Neural progenitor cell (in vitro differentiated cells): ENCODE measurements around the gene TPRX2. TPM values are rescaled to one million over a fixed set of nuclear protein-coding genes. Genes with fewer than 3 reads are reported as not detected.

ENCODE experiments used
- DNase-seq: peaks from one replicate; pipeline ENCODE4 v3.0.0-alpha.2; 2016; ENCODE audit warnings: low spot score
- H2AFZ ChIP-seq: fragments of 200-600 bp; sonication (generic); replicated peaks from 2 replicates; pipeline ENCODE4 v1.6.1; 2016; ENCODE audit warnings: antibody characterized with exemption
- H3F3A ChIP-seq: fragments of 200-600 bp; sonication (generic); 2 replicates; pipeline ENCODE4 v1.6.1; 2016; ENCODE audit warnings: antibody characterized with exemption, low read depth
- H3K27ac ChIP-seq: fragments of 200-600 bp; sonication (generic); 2 replicates; pipeline ENCODE4 v1.5.1; 2016; ENCODE audit warnings: mild to moderate bottlenecking
- H3K27me3 ChIP-seq: fragments of 200-600 bp; sonication (generic); 2 replicates; pipeline ENCODE4 v1.6.1; 2016; ENCODE audit warnings: mild to moderate bottlenecking, moderate library complexity
- H3K36me3 ChIP-seq: fragments of 200-600 bp; sonication (generic); 2 replicates; pipeline ENCODE4 v1.5.1; 2016
- H3K4me1 ChIP-seq: fragments of 200-600 bp; sonication (generic); 2 replicates; pipeline ENCODE4 v1.6.1; 2016; ENCODE audit warnings: mixed run types
- H3K4me2 ChIP-seq: fragments of 200-600 bp; sonication (generic); 2 replicates; pipeline ENCODE4 v1.6.1; 2016
- H3K4me3 ChIP-seq: fragments of 200-600 bp; sonication (generic); 2 replicates; pipeline ENCODE4 v1.5.1; 2016
- H3K79me2 ChIP-seq: fragments of 200-600 bp; sonication (generic); 2 replicates; pipeline ENCODE4 v1.6.1; 2016; ENCODE audit warnings: low read depth
- H3K9ac ChIP-seq: fragments of 200-600 bp; sonication (generic); 2 replicates; pipeline ENCODE4 v1.6.1; 2016
- H3K9me3 ChIP-seq: fragments of 200-600 bp; sonication (generic); 2 replicates; pipeline ENCODE4 v1.5.1; 2016; ENCODE audit warnings: low read depth
- H4K20me1 ChIP-seq: fragments of 200-600 bp; sonication (generic); 2 replicates; pipeline ENCODE4 v1.6.1; 2016; ENCODE audit warnings: low read depth
- H3K27ac Mint-ChIP-seq: 3 replicates; pipeline ENCODE4 v1.8.0; 2021; ENCODE audit warnings: mixed read lengths
- H3K27me3 Mint-ChIP-seq: 2 replicates; pipeline ENCODE4 v1.8.0; 2022; ENCODE audit warnings: low read depth, mild to moderate bottlenecking, inconsistent platforms, moderate library complexity, mixed read lengths; ENCODE audit not compliant: insufficient read depth
- H3K36me3 Mint-ChIP-seq: 3 replicates; pipeline ENCODE4 v1.8.0; 2021; ENCODE audit warnings: mixed read lengths
- H3K4me1 Mint-ChIP-seq: 3 replicates; pipeline ENCODE4 v1.8.0; 2021; ENCODE audit warnings: mixed read lengths
- H3K4me3 Mint-ChIP-seq: 3 replicates; pipeline ENCODE4 v1.8.0; 2021; ENCODE audit warnings: mild to moderate bottlenecking, moderate library complexity, mixed read lengths
- H3K9me3 Mint-ChIP-seq: 3 replicates; pipeline ENCODE4 v1.8.0; 2020; ENCODE audit warnings: mixed read lengths
- EZH2 ChIP-seq: fragments of 200-600 bp; sonication (generic); IDR thresholded peaks from 2 replicates; pipeline ENCODE4 v1.6.1; 2017; ENCODE audit warnings: antibody characterized with exemption, mild to moderate bottlenecking, moderate library complexity
- EZH2phosphoT487 ChIP-seq: fragments of 200-600 bp; sonication (generic); IDR thresholded peaks from 2 replicates; pipeline ENCODE4 v1.6.1; 2017; ENCODE audit warnings: antibody characterized with exemption
- total RNA-seq: library from RNA; depleted of rRNA; stranded (reverse); fragments of >200 nt; gene quantifications from 2 replicates; pipeline ENCODE4 v1.2.3, GENCODE V29; 2015; ENCODE audit warnings: low replicate concordance
- TF ChIP-seq, protein P1 (sequence below): fragments of 200-600 bp; sonication (generic); IDR thresholded peaks from 2 replicates; pipeline ENCODE4 v1.5.1; 2017; ENCODE audit warnings: antibody characterized with exemption, mild to moderate bottlenecking

The TPRX2 gene
- total RNA-seq, 1 donor from 2014 or later = not detected

DNA sequence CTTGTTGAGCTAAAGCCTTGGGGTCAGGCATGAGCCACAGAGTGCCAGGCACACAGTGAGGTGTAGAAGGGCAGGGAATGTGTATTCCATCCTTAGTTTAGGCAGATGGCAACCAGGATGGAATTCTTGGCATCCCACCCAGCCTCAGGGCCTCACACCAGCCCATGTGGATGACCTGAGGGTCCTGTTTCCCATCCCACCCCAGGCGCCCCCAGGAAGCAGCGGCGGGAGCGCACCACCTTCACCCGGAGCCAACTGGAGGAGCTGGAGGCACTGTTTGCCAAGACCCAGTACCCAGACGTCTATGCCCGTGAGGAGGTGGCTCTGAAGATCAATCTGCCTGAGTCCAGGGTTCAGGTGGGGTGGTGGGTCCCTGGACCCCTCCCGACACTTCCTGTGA is 23.0 kb upstream of the TPRX2 start:
- peaks cover 10% of the 10 kb centered on the region for H3K4me1 Mint-ChIP-seq
- Histone ChIP-seq H2AFZ (no peak overlapping the region), H3F3A (peaks cover 49% of the 10 kb centered on the region), H3K4me2 (no peak overlapping the region), H3K9me3 (no peaks in the 10 kb centered on the region), H3K9ac (no peak overlapping the region), H3K27ac (no peak overlapping the region), H3K79me2 (no peaks in the 10 kb centered on the region), H3K4me3 (no peak overlapping the region), H3K36me3 (no peaks in the 10 kb centered on the region), H3K4me1 (peaks cover 15% of the 10 kb centered on the region), H4K20me1 (no peaks in the 10 kb centered on the region), H3K27me3 (no peaks in the 10 kb centered on the region)
- DNase-seq = no peak
- no peaks in the 10 kb centered on the region for H3K36me3 Mint-ChIP-seq
- no peak overlapping the region for H3K4me3 Mint-ChIP-seq
- TF ChIP-seq, protein P1, sequence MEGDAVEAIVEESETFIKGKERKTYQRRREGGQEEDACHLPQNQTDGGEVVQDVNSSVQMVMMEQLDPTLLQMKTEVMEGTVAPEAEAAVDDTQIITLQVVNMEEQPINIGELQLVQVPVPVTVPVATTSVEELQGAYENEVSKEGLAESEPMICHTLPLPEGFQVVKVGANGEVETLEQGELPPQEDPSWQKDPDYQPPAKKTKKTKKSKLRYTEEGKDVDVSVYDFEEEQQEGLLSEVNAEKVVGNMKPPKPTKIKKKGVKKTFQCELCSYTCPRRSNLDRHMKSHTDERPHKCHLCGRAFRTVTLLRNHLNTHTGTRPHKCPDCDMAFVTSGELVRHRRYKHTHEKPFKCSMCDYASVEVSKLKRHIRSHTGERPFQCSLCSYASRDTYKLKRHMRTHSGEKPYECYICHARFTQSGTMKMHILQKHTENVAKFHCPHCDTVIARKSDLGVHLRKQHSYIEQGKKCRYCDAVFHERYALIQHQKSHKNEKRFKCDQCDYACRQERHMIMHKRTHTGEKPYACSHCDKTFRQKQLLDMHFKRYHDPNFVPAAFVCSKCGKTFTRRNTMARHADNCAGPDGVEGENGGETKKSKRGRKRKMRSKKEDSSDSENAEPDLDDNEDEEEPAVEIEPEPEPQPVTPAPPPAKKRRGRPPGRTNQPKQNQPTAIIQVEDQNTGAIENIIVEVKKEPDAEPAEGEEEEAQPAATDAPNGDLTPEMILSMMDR = no peak
- TF ChIP-seq EZH2 (no peak), EZH2phosphoT487 (no peak)
- H3K27ac Mint-ChIP-seq = no peak overlapping the region
- peaks cover 9% of the 10 kb centered on the region for H3K27me3 Mint-ChIP-seq
- peaks cover 2% of the 10 kb centered on the region for H3K9me3 Mint-ChIP-seq

DNA sequence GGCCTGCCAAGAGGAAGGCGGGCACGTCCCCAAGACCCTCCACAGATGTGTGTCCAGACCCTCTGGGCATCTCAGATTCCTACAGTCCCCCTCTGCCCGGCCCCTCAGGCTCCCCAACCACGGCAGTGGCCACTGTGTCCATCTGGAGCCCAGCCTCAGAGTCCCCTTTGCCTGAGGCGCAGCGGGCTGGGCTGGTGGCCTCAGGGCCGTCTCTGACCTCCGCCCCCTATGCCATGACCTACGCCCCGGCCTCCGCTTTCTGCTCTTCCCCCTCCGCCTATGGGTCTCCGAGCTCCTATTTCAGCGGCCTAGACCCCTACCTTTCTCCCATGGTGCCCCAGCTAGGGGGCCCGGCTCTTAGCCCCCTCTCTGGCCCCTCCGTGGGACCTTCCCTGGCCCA is 19.6 kb upstream of the TPRX2 start:
- no peak overlapping the region for H3K4me3 ChIP-seq
- peak overlapping the region; percentile 15 for H2AFZ ChIP-seq
- peak overlapping the region; percentile 6 for H3K27ac ChIP-seq
- peak; percentile 28 for DNase-seq
- Mint-ChIP-seq H3K4me1 (peaks cover 11% of the 10 kb centered on the region), H3K4me3 (no peak overlapping the region), H3K36me3 (no peaks in the 10 kb centered on the region), H3K27me3 (peaks cover 5% of the 10 kb centered on the region), H3K9me3 (peaks cover 2% of the 10 kb centered on the region), H3K27ac (peak overlapping the region; percentile 61)
- no peaks in the 10 kb centered on the region for H3K9me3 ChIP-seq
- no peaks in the 10 kb centered on the region for H3K79me2 ChIP-seq
- H4K20me1 ChIP-seq = no peaks in the 10 kb centered on the region
- TF ChIP-seq, protein P1 = no peak
- TF ChIP-seq EZH2phosphoT487 (no peak), EZH2 (no peak)
- H3K4me2 ChIP-seq = peak overlapping the region; percentile 64
- H3K27me3 ChIP-seq = no peaks in the 10 kb centered on the region
- H3K36me3 ChIP-seq = no peaks in the 10 kb centered on the region
- no peak overlapping the region for H3K9ac ChIP-seq
- peaks cover 18% of the 10 kb centered on the region for H3K4me1 ChIP-seq
- peaks cover 56% of the 10 kb centered on the region for H3F3A ChIP-seq

DNA sequence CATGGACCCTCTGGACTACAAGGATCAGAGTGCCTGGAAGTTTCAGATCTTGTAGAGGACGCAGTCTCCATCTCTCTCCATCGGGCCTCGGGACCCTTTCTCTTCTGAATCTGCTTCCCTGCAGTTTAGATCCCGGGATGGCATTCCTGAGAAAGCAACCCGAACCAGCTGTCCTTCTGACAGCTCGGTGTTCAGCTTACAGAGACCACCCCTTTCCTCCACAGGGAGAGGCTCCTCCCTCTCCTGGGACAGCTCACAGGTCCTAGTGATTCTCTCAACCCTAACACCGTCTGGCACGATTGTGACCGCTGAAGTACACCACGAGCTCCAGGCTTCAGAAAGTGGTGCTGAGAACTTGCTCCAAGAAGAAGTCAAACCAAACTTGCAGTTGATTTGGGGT is 19.1 kb upstream of the TPRX2 start:
- Histone ChIP-seq H3K4me2 (peak overlapping the region; percentile 64), H3K27me3 (no peaks in the 10 kb centered on the region), H3K27ac (peak overlapping the region; percentile 6), H3K9me3 (no peaks in the 10 kb centered on the region), H4K20me1 (no peaks in the 10 kb centered on the region), H3K36me3 (no peaks in the 10 kb centered on the region), H3F3A (peaks cover 56% of the 10 kb centered on the region), H3K79me2 (no peaks in the 10 kb centered on the region), H2AFZ (peak overlapping the region; percentile 15), H3K4me1 (peaks cover 18% of the 10 kb centered on the region), H3K4me3 (no peak overlapping the region), H3K9ac (no peak overlapping the region)
- H3K4me3 Mint-ChIP-seq = no peak overlapping the region
- peaks cover 11% of the 10 kb centered on the region for H3K4me1 Mint-ChIP-seq
- DNase-seq = peak; percentile 83
- H3K27ac Mint-ChIP-seq = peak overlapping the region; percentile 61
- no peaks in the 10 kb centered on the region for H3K9me3 Mint-ChIP-seq
- no peaks in the 10 kb centered on the region for H3K36me3 Mint-ChIP-seq
- H3K27me3 Mint-ChIP-seq = peaks cover 4% of the 10 kb centered on the region
- TF ChIP-seq EZH2 = no peak
- TF ChIP-seq, protein P1 = no peak
- no peak for TF ChIP-seq EZH2phosphoT487
